Thymus (tissue), 11 donors: ENCODE results near the gene NSD1. TPM values are rescaled to one million over a fixed set of nuclear protein-coding genes. Genes with fewer than 3 reads are reported as not detected.
"Not testable (repeated sequence)": the region's sequence is repeated elsewhere in the genome, so short reads cannot be mapped to it uniquely, and the experiment has no call there.

Source experiments
- DNase-seq, 9 donors: peaks; one replicate each; pipeline ENCODE4 v3.0.0-alpha.2; 2013; ENCODE audit warnings: low spot score in 9 of 9, low read depth in 6 of 9, missing footprints in 1 of 9
- H3K27ac ChIP-seq, 2 donors: one replicate each; pipeline ENCODE4 v1.5.1; 2013; ENCODE audit warnings: control low read depth in 1 of 2, low read depth in 1 of 2, low read length in 1 of 2, mild to moderate bottlenecking in 1 of 2, moderate library complexity in 1 of 2
- H3K27me3 ChIP-seq, 2 donors: one replicate each; pipeline ENCODE4 v1.5.1; 2013; ENCODE audit warnings: low read length in 1 of 2; ENCODE audit not compliant: control insufficient read depth in 2 of 2, insufficient read depth in 1 of 2
- H3K36me3 ChIP-seq, 2 donors: one replicate each; pipeline ENCODE4 v1.5.1; 2013; ENCODE audit warnings: low read length in 1 of 2, mild to moderate bottlenecking in 1 of 2, moderate library complexity in 1 of 2; ENCODE audit not compliant: control insufficient read depth in 2 of 2, insufficient read depth in 2 of 2
- H3K4me1 ChIP-seq, 2 donors: one replicate each; pipeline ENCODE4 v1.5.1; 2013; ENCODE audit warnings: low read length in 2 of 2; ENCODE audit not compliant: control insufficient read depth in 2 of 2, insufficient read depth in 2 of 2
- H3K4me3 ChIP-seq, 2 donors: one replicate each; pipeline ENCODE4 v1.5.1; 2013; ENCODE audit warnings: low read length in 2 of 2, control low read depth in 1 of 2, mild to moderate bottlenecking in 1 of 2
- H3K9me3 ChIP-seq, 2 donors: one replicate each; pipeline ENCODE4 v1.5.1; 2013; ENCODE audit warnings: low read length in 1 of 2, mild to moderate bottlenecking in 1 of 2; ENCODE audit not compliant: control insufficient read depth in 2 of 2, insufficient read depth in 1 of 2
- WGBS: extraction: QIAGEN DNeasy Blood & Tissue Kit; methylation state at CpG from one replicate; pipeline ENCODE4 v1.1.7; 2013; 5-methylcytosine and 5-hydroxymethylcytosine counted together
- polyA plus RNA-seq: library from polyadenylated mRNA; stranded (reverse); fragments of 200-250 nt; gene quantifications from one replicate; pipeline ENCODE4 v1.2.3, GENCODE V29; 2013
- total RNA-seq: library from RNA; stranded (reverse); fragments of 120-200 nt; gene quantifications from one replicate; pipeline ENCODE4 v1.2.4, GENCODE V29; 2013
- donor health status: healthy.

Gene NSD1
- total and polyA plus RNA-seq, 2 donors, result 10.9 to 34.1 TPM

GRCh38 chr5:177334155-177334551 is 200.6 kb downstream of the NSD1 start:
- DNase-seq, result no peak
- H3K4me1 ChIP-seq, result peaks cover 0 to 14% of the 10 kb centered on the region in 2 donors

GRCh38 chr5:177334781-177335700 is 201.5 kb downstream of the NSD1 start:
- WGBS, result 98% methylated on average over 21 of the region's 21 CpGs

More at GRCh38 chr5:177334155-177334551, 200.6 kb downstream of the NSD1 start:
- Histone ChIP-seq H3K4me3 (no peak overlapping the region), H3K36me3 (peaks cover 86 to 96% of the 10 kb centered on the region in 2 donors), H3K27me3 (no peaks in the 10 kb centered on the region), H3K27ac (no peak overlapping the region), H3K9me3 (peaks cover under 1 to 4% of the 10 kb centered on the region in 2 donors)
- WGBS, result 97% methylated on average over 15 of the region's 15 CpGs

GRCh38 chr5:177335701-177336065 is 202.1 kb downstream of the NSD1 start:
- no peak overlapping the region for H3K27ac ChIP-seq
- H3K36me3 ChIP-seq, result peaks cover 81 to 93% of the 10 kb centered on the region in 2 donors
- peaks cover 1 to 4% of the 10 kb centered on the region in 2 donors for H3K9me3 ChIP-seq
- no peak overlapping the region for H3K4me3 ChIP-seq
- peaks cover 0 to 11% of the 10 kb centered on the region in 2 donors for H3K4me1 ChIP-seq
- no peak for DNase-seq
- WGBS, result 97% methylated on average over 7 of the region's 7 CpGs
- no peaks in the 10 kb centered on the region for H3K27me3 ChIP-seq

More at GRCh38 chr5:177334781-177335700, 201.5 kb downstream of the NSD1 start:
- no peak for DNase-seq
- Histone ChIP-seq H3K36me3 (peaks cover 88 to 95% of the 10 kb centered on the region in 2 donors), H3K27ac (no peak overlapping the region), H3K4me3 (no peak overlapping the region), H3K4me1 (peaks cover 0 to 14% of the 10 kb centered on the region in 2 donors), H3K27me3 (no peaks in the 10 kb centered on the region), H3K9me3 (peaks cover 1 to 4% of the 10 kb centered on the region in 2 donors)

GRCh38 chr5:177336112-177336511 is 202.5 kb downstream of the NSD1 start:
- Histone ChIP-seq H3K36me3 (peaks cover 77 to 89% of the 10 kb centered on the region in 2 donors), H3K4me3 (no peak overlapping the region), H3K27me3 (no peaks in the 10 kb centered on the region), H3K27ac (no peak overlapping the region), H3K9me3 (peaks cover 1 to 4% of the 10 kb centered on the region in 2 donors), H3K4me1 (peaks cover 0 to 11% of the 10 kb centered on the region in 2 donors)
- peak in 1 of 9 donors; percentile 47 for DNase-seq
- 74% methylated on average over 12 of the region's 12 CpGs for WGBS

GRCh38 chr5:177336603-177337494 is 203.3 kb downstream of the NSD1 start:
- Histone ChIP-seq H3K36me3 (peaks cover 77 to 81% of the 10 kb centered on the region in 2 donors), H3K27me3 (no peaks in the 10 kb centered on the region), H3K4me3 (no peak overlapping the region), H3K27ac (no peak overlapping the region), H3K9me3 (peaks cover 1 to 4% of the 10 kb centered on the region in 2 donors), H3K4me1 (peaks cover 0 to 6% of the 10 kb centered on the region in 2 donors)
- 98% methylated on average over 36 of the region's 36 CpGs for WGBS
- DNase-seq, result no peak

GRCh38 chr5:177338251-177339106 is 204.9 kb downstream of the NSD1 start:
- Histone ChIP-seq H3K36me3 (peaks cover 72 to 73% of the 10 kb centered on the region in 2 donors), H3K9me3 (peaks cover 1 to 4% of the 10 kb centered on the region in 2 donors), H3K27ac (no peak overlapping the region), H3K27me3 (no peaks in the 10 kb centered on the region), H3K4me3 (no peak overlapping the region), H3K4me1 (no peaks in the 10 kb centered on the region)
- 93% methylated on average over 22 of the region's 22 CpGs for WGBS
- no peak for DNase-seq

GRCh38 chr5:177339107-177339638 is 205.6 kb downstream of the NSD1 start:
- Histone ChIP-seq H3K4me3 (no peak overlapping the region), H3K9me3 (peaks cover 1 to 4% of the 10 kb centered on the region in 2 donors), H3K4me1 (no peaks in the 10 kb centered on the region), H3K27ac (no peak overlapping the region), H3K27me3 (no peaks in the 10 kb centered on the region), H3K36me3 (peaks cover 65 to 71% of the 10 kb centered on the region in 2 donors)
- WGBS, result 91% methylated on average over 11 of the region's 11 CpGs
- DNase-seq, result no peak

GRCh38 chr5:177343000-177343399 is 209.4 kb downstream of the NSD1 start:
- H3K27me3 ChIP-seq, DNase-seq, H3K4me1 ChIP-seq, H3K27ac ChIP-seq, H3K9me3 ChIP-seq, H3K4me3 ChIP-seq: not testable (repeated sequence)
- WGBS, result 98% methylated on average over 14 of the region's 14 CpGs
- H3K36me3 ChIP-seq, result peaks cover 41 to 49% of the 10 kb centered on the region in 2 donors
